ENCODE results near the gene RASGRP3. TPM values are rescaled to one million over a fixed set of nuclear protein-coding genes. Genes with fewer than 3 reads are reported as not detected.

The RASGRP3 gene
- total and polyA plus RNA-seq, 9 of the 15 experiments (the other 6 are each of a cell fraction or from before 2014, with no cell fraction given): 0.18 to 1.7 (median 1.2) TPM

GRCh38 chr2:33476131-33476792 is at the start of gene RASGRP3 (continued):
- TF ChIP-seq ZNF699 (CRISPR knock-in tag; IDR thresholded peaks at IDR 0.05; ENCODE audit: insufficient replicate concordance): no peak
- 0 out of 2 replicates have a peak, but pooled peaks have one; percentile 58 for TF ChIP-seq FOXK1 (CRISPR knock-in tag; IDR thresholded peaks at IDR 0.05; ENCODE audit: borderline replicate concordance)
- 0 out of 2 replicates have a peak, but pooled peaks have one; percentile 18 for TF ChIP-seq ZNF79 (CRISPR knock-in tag; IDR thresholded peaks at IDR 0.05; ENCODE audit: low read depth)
- no peak; the same call in 1 of the 2 replicates for TF ChIP-seq NR2C2 (CRISPR knock-in tag; IDR thresholded peaks at IDR 0.05)
- no peak for TF ChIP-seq NR2C2 (tag; IDR thresholded peaks at IDR 0.05)
- peak; percentile 70 for TF ChIP-seq ARID4B (CRISPR knock-in tag; IDR thresholded peaks at IDR 0.05)
- TF ChIP-seq RBM17 (IDR thresholded peaks at IDR 0.05; ENCODE audit: borderline replicate concordance, low read depth, low read length): no peak
- no peak for TF ChIP-seq ZNF644 (tag; IDR thresholded peaks at IDR 0.05; ENCODE audit: low read depth)
- no peak for TF ChIP-seq ZNF75A (CRISPR knock-in tag; IDR thresholded peaks at IDR 0.05)
- TF ChIP-seq PML (IDR thresholded peaks at IDR 0.05; ENCODE audit: low read length): 0 out of 2 replicates have a peak, but pooled peaks have one; percentile 22
- no peak for TF ChIP-seq NFATC3 (IDR thresholded peaks at IDR 0.05)
- no peak for TF ChIP-seq ZNF76 (CRISPR knock-in tag; IDR thresholded peaks at IDR 0.05; ENCODE audit: borderline replicate concordance)
- TF ChIP-seq NBN (IDR thresholded peaks at IDR 0.05; ENCODE audit: low read depth): no peak
- no peak for TF ChIP-seq ZFP91 (CRISPR knock-in tag; IDR thresholded peaks at IDR 0.05)

Measured in K562 (cell line).